Testis (tissue), 2 donors: Measurements from ENCODE around the gene DCAF8L2.

Experiments used
- POLR2A ChIP-seq: fragments of 450-650 bp; IDR thresholded peaks from one replicate; pipeline ENCODE4 v1.6.1; 2017; ENCODE audit warnings: antibody characterized with exemption, mild to moderate bottlenecking, moderate library complexity
- TF ChIP-seq, protein P1 (sequence below), 3 experiments: fragments of 450-650 bp in 2 of 3; fragments of 200-600 bp in 1 of 3; sonication (generic) in 1 of 3; IDR thresholded peaks; one replicate each; pipeline ENCODE4 v1.5.1; 2016 to 2019; ENCODE audit warnings: antibody characterized with exemption in 3 of 3, mild to moderate bottlenecking in 2 of 3, moderate library complexity in 1 of 3

DNA sequence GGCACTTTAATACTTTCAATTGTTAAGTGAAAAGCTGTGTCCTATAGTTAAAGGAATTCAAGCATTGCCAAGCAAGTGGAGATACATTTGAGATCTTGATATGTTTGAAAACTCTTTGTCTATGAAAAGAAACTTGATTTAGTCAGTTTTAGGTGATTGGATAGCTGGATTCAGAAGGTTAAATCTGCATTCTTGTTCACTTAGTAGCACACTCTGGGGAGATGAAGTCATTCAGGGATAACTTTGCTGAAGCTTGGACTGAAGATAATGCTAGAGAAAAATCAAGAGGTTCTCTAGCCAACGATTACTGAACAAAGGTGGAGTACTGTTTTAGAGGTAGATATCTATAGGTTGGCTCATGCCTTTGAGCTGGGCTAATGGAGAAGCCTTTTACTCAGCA, 90.6 kb downstream of the DCAF8L2 start:
- TF ChIP-seq, protein P1, sequence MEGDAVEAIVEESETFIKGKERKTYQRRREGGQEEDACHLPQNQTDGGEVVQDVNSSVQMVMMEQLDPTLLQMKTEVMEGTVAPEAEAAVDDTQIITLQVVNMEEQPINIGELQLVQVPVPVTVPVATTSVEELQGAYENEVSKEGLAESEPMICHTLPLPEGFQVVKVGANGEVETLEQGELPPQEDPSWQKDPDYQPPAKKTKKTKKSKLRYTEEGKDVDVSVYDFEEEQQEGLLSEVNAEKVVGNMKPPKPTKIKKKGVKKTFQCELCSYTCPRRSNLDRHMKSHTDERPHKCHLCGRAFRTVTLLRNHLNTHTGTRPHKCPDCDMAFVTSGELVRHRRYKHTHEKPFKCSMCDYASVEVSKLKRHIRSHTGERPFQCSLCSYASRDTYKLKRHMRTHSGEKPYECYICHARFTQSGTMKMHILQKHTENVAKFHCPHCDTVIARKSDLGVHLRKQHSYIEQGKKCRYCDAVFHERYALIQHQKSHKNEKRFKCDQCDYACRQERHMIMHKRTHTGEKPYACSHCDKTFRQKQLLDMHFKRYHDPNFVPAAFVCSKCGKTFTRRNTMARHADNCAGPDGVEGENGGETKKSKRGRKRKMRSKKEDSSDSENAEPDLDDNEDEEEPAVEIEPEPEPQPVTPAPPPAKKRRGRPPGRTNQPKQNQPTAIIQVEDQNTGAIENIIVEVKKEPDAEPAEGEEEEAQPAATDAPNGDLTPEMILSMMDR (IDR thresholded peaks at IDR 0.05), result no peak
- no peak for TF ChIP-seq POLR2A
